H1 (cell line): ENCODE data around the gene CS. TPM values are rescaled to one million over a fixed set of nuclear protein-coding genes. Genes with fewer than 3 reads are reported as not detected.
A peak's percentile ranks its signal among the peaks of the same experiment; 100 is the strongest.

Experiments used
- BCL11A ChIP-seq, 2 experiments: IDR thresholded peaks; one replicate each; pipeline ENCODE4 v1.6.1; 2011; ENCODE audit warnings: low read depth in 2 of 2, low read length in 2 of 2, mild to moderate bottlenecking in 2 of 2
- CEBPB ChIP-seq: IDR thresholded peaks from 2 replicates; pipeline ENCODE4 v1.6.1; 2012; ENCODE audit warnings: low read depth, low read length
- CHD1 ChIP-seq: IDR thresholded peaks from 2 replicates; pipeline ENCODE4 v1.6.1; 2012; ENCODE audit warnings: low read depth, low read length, improper control_type of control experiment
- GTF2F1 ChIP-seq: IDR thresholded peaks from 2 replicates; pipeline ENCODE4 v1.6.1; 2012; ENCODE audit warnings: low read depth, low read length, improper control_type of control experiment, borderline replicate concordance
- MAFK ChIP-seq: IDR thresholded peaks from 2 replicates; pipeline ENCODE4 v1.6.1; 2012; ENCODE audit warnings: low read depth, mild to moderate bottlenecking, improper control_type of control experiment, low read length
- NANOG ChIP-seq: IDR thresholded peaks from 2 replicates; pipeline ENCODE4 v1.6.1; 2011; ENCODE audit warnings: low read length, low read depth, mild to moderate bottlenecking, inconsistent platforms; ENCODE audit not compliant: insufficient read depth, poor library complexity, severe bottlenecking
- RBBP5 ChIP-seq: IDR thresholded peaks from 2 replicates; pipeline ENCODE4 v1.7.1; 2012; ENCODE audit warnings: low read depth, mild to moderate bottlenecking, inconsistent platforms, low read length, moderate library complexity, borderline replicate concordance
- SIN3A ChIP-seq, 2 experiments: IDR thresholded peaks in 1 of 2; conservative IDR thresholded peaks in 1 of 2; 2 replicates each; pipeline ENCODE4 v1.6.1; 2011 to 2012; ENCODE audit warnings: low read length in 2 of 2, improper control_type of control experiment in 1 of 2, low read depth in 1 of 2, mild to moderate bottlenecking in 1 of 2
- SIRT6 ChIP-seq: IDR thresholded peaks from one replicate; pipeline ENCODE4 v1.7.1; 2012; ENCODE audit warnings: low read length, inconsistent platforms
- TAF1 ChIP-seq: IDR thresholded peaks from 2 replicates; pipeline ENCODE4 v1.6.1; 2011; ENCODE audit warnings: mild to moderate bottlenecking, low read depth, low read length
- polyA plus RNA-seq, 7 experiments: library from polyadenylated mRNA; depleted of rRNA in 3 of 7; stranded (reverse) in 5 of 7; unstranded in 2 of 7; fragments of >200 nt in 5 of 7; fragments of 200-250 nt in 2 of 7; gene quantifications; 1 replicate in 5 of 7; 2 replicates in 1 of 7; 4 replicates in 1 of 7; pipeline versions ENCODE4 v1.2.1 to v1.2.3, GENCODE V29; 2011 to 2013; ENCODE audit warnings: missing spikeins in 2 of 7, mixed read lengths in 2 of 7
- total RNA-seq: library from RNA; stranded (reverse); fragmentation: NEBNext Ultra II Directional; extraction: Animal tissue kit (Norgen Biotek cat#: 25700); gene quantifications from 2 replicates; pipeline ENCODE4 v1.2.1, GENCODE V29; 2021
- TF ChIP-seq, protein P1 (sequence below): IDR thresholded peaks from 2 replicates; pipeline ENCODE4 v1.6.1; 2012; ENCODE audit warnings: low read length, inconsistent platforms

The CS gene
- total and polyA plus RNA-seq, 2 of the 8 experiments (the other 6 are each of a cell fraction or from before 2014, with no cell fraction given) = 96.6 to 238 TPM

DNA sequence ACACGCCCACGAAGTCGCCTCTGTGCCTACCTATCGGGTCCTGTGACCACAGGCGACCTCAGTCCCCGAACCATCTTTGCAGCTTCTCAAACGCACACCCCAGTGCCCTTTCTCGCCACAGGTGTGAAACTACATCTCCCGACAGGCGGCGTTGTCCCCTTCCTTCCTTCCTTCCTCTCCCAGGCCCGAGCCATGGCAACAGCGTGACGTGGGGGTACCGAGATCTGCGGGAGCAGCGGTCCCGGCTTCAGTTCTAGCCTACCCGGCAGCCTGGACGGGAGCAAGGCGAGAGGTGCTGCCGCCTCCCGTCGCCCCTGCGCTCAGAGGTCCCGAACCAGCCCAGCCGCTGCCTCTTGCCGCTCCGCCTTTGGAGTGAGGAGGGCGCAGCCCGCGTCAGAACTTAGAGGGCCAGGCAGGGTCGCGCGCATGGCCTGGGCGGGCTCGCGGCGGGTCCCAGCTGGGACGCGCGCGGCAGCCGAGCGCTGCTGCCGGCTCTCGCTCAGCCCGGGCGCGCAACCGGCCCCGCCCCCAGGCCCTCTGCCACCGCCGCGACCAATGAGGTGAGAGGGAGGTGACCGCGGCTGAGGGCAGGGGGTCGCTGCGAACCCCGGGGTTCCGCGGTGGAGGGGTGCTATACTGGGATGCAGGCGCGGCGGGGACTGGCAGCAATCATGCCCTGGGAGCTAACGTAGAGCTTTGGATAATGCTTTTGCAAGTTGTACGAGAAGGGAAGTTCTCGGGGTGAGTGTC lies 33.3 kb downstream of the CS start, which contains the start of gene COQ10A (continued):
- no peak for TF ChIP-seq BCL11A (IDR thresholded peaks at IDR 0.05; ENCODE audit: low read depth in 2 of 2, low read length in 2 of 2)
- no peak for TF ChIP-seq SIRT6
- peak; percentile 84; the same call in 1 of the 2 replicates for TF ChIP-seq RBBP5
- TF ChIP-seq, protein P1, sequence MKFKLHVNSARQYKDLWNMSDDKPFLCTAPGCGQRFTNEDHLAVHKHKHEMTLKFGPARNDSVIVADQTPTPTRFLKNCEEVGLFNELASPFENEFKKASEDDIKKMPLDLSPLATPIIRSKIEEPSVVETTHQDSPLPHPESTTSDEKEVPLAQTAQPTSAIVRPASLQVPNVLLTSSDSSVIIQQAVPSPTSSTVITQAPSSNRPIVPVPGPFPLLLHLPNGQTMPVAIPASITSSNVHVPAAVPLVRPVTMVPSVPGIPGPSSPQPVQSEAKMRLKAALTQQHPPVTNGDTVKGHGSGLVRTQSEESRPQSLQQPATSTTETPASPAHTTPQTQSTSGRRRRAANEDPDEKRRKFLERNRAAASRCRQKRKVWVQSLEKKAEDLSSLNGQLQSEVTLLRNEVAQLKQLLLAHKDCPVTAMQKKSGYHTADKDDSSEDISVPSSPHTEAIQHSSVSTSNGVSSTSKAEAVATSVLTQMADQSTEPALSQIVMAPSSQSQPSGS = no peak
- peak; percentile 81 for TF ChIP-seq TAF1
- TF ChIP-seq CHD1 = no peak
- no peak for TF ChIP-seq NANOG
- TF ChIP-seq CEBPB = no peak
- no peak for TF ChIP-seq GTF2F1
- no peak; a peak in 1 of 4 replicates for TF ChIP-seq SIN3A (conservative IDR thresholded peaks at IDR 0.05 in 1 of 2, IDR thresholded peaks at IDR 0.05 in 1 of 2; ENCODE audit: low read depth in 1 of 2, low read length in 2 of 2)
- TF ChIP-seq MAFK = no peak
